ENCODE data around the gene CACNA2D3. TPM values are rescaled to one million over a fixed set of nuclear protein-coding genes. Genes with fewer than 3 reads are reported as not detected.

CACNA2D3 gene
- total RNA-seq, 1 donor from 2014 or later, result 2.5 TPM

GRCh38 chr3:54549607-54550220 is 427.4 kb downstream of the CACNA2D3 start:
- Mint-ChIP-seq H3K27ac (no peak overlapping the region), H3K4me3 (no peak overlapping the region)
- TF ChIP-seq CTCF (conservative IDR thresholded peaks at IDR 0.05), result no peak

GRCh38 chr3:54550221-54550977 is 428.0 kb downstream of the CACNA2D3 start:
- Mint-ChIP-seq H3K27me3 (peaks cover 48% of the 10 kb centered on the region), H3K36me3 (no peaks in the 10 kb centered on the region), H3K9me3 (peaks cover 5% of the 10 kb centered on the region), H3K4me1 (ENCODE audit: unreplicated experiment) (no peaks in the 10 kb centered on the region), H3K27ac (no peak overlapping the region), H3K4me3 (no peak overlapping the region)
- TF ChIP-seq CTCF (conservative IDR thresholded peaks at IDR 0.05), result no peak
- DNase-seq (ENCODE audit: extremely low spot score, unreplicated experiment), result no peak

More at GRCh38 chr3:54549607-54550220, 427.4 kb downstream of the CACNA2D3 start:
- H3K4me1 Mint-ChIP-seq (ENCODE audit: unreplicated experiment), result no peaks in the 10 kb centered on the region
- DNase-seq (ENCODE audit: extremely low spot score, unreplicated experiment), result no peak
- H3K36me3 Mint-ChIP-seq, result no peaks in the 10 kb centered on the region
- peaks cover 8% of the 10 kb centered on the region for H3K9me3 Mint-ChIP-seq
- H3K27me3 Mint-ChIP-seq, result peaks cover 50% of the 10 kb centered on the region

- TF ChIP-seq CTCF (conservative IDR thresholded peaks at IDR 0.05), result no peak
- Mint-ChIP-seq H3K9me3 (peaks cover 7% of the 10 kb centered on the region), H3K27me3 (peaks cover 28% of the 10 kb centered on the region), H3K4me3 (no peak overlapping the region), H3K36me3 (no peaks in the 10 kb centered on the region), H3K27ac (no peak overlapping the region), H3K4me1 (ENCODE audit: unreplicated experiment) (no peaks in the 10 kb centered on the region)
- DNase-seq (ENCODE audit: extremely low spot score, unreplicated experiment), result no peak
These were observed 434.3 kb downstream of the CACNA2D3 start for GRCh38 chr3:54556630-54557029.

GRCh38 chr3:54557538-54558428 is 435.4 kb downstream of the CACNA2D3 start:
- H3K9me3 Mint-ChIP-seq, result peaks cover 9% of the 10 kb centered on the region
- no peak overlapping the region for H3K4me3 Mint-ChIP-seq
- no peak for DNase-seq (ENCODE audit: extremely low spot score, unreplicated experiment)
- no peaks in the 10 kb centered on the region for H3K4me1 Mint-ChIP-seq (ENCODE audit: unreplicated experiment)
- TF ChIP-seq CTCF (conservative IDR thresholded peaks at IDR 0.05), result no peak
- no peaks in the 10 kb centered on the region for H3K36me3 Mint-ChIP-seq
- peaks cover 21% of the 10 kb centered on the region for H3K27me3 Mint-ChIP-seq
- no peak overlapping the region for H3K27ac Mint-ChIP-seq

- Mint-ChIP-seq H3K36me3 (no peaks in the 10 kb centered on the region), H3K4me1 (ENCODE audit: unreplicated experiment) (peaks cover 12% of the 10 kb centered on the region), H3K9me3 (peaks cover 9% of the 10 kb centered on the region), H3K4me3 (no peak overlapping the region), H3K27me3 (peaks cover 8% of the 10 kb centered on the region), H3K27ac (no peak overlapping the region)
- no peak for DNase-seq (ENCODE audit: extremely low spot score, unreplicated experiment)
- no peak for TF ChIP-seq CTCF (conservative IDR thresholded peaks at IDR 0.05)
These were observed 441.3 kb downstream of the CACNA2D3 start for GRCh38 chr3:54563501-54564200.
